NT2/D1 (cell line): ENCODE results near the gene CAAP1.

Source experiments
- SUZ12 ChIP-seq: IDR thresholded peaks from 2 replicates; pipeline ENCODE4 v1.6.1; 2011; ENCODE audit not compliant: insufficient read length, insufficient read depth; ENCODE audit errors: extremely low read depth
- ZNF274 ChIP-seq: IDR thresholded peaks from 2 replicates; pipeline ENCODE4 v1.6.1; 2011; ENCODE audit warnings: mild to moderate bottlenecking, low read depth, low read length

GRCh38 chr9:26913138-26913668 lies 20.6 kb upstream of the CAAP1 start:
- no peak for TF ChIP-seq SUZ12
- no peak for TF ChIP-seq ZNF274
